Stimulated activated CD4-positive, alpha-beta T cell treated with anti-CD3 and anti-CD28 coated beads, Interleukin-1b, Interleukin-23, amount 100 ng/mL, for 48 hours (primary cell): Measurements from ENCODE around the gene ELK4.

Experiments
- DNase-seq: peaks from one replicate; pipeline ENCODE4 v3.0.0-alpha.2; 2020

Gene ELK4

GRCh38 chr1:205593532-205593931 is 38.3 kb downstream of the ELK4 start:
- DNase-seq = no peak

- no peak for DNase-seq
These were observed 39.3 kb downstream of the ELK4 start for GRCh38 chr1:205592443-205593003.

GRCh38 chr1:205591522-205592351 is 40.1 kb downstream of the ELK4 start:
- peak; percentile 88 for DNase-seq

- no peak for DNase-seq
These were observed 40.9 kb downstream of the ELK4 start for GRCh38 chr1:205590777-205591513.

GRCh38 chr1:205590457-205590768 is 41.4 kb downstream of the ELK4 start:
- no peak for DNase-seq

GRCh38 chr1:205589618-205590456 is 42.0 kb downstream of the ELK4 start:
- DNase-seq = no peak

- no peak for DNase-seq
These were observed 42.8 kb downstream of the ELK4 start for GRCh38 chr1:205589046-205589445.

- peak; percentile 26 for DNase-seq
These were observed 43.2 kb downstream of the ELK4 start for GRCh38 chr1:205588636-205589035.

- DNase-seq = no peak
These were observed 44.2 kb downstream of the ELK4 start for GRCh38 chr1:205587581-205587980.

GRCh38 chr1:205585835-205586785 is 45.7 kb downstream of the ELK4 start:
- DNase-seq = no peak

- DNase-seq = no peak
These were observed 46.5 kb downstream of the ELK4 start for GRCh38 chr1:205585169-205585834.

GRCh38 chr1:205584732-205585131 is 47.1 kb downstream of the ELK4 start:
- no peak for DNase-seq

GRCh38 chr1:205583461-205584130 is 48.2 kb downstream of the ELK4 start:
- DNase-seq = no peak

GRCh38 chr1:205582471-205583291 is 49.1 kb downstream of the ELK4 start:
- no peak for DNase-seq

- DNase-seq = no peak
These were observed 49.8 kb downstream of the ELK4 start for GRCh38 chr1:205582046-205582445.

- DNase-seq = no peak
These were observed 50.4 kb downstream of the ELK4 start for GRCh38 chr1:205581321-205581980.

- DNase-seq = no peak
These were observed 51.0 kb downstream of the ELK4 start for GRCh38 chr1:205580923-205581180.

- no peak for DNase-seq
These were observed 51.5 kb downstream of the ELK4 start for GRCh38 chr1:205580140-205580922.

- DNase-seq = no peak
These were observed 52.1 kb downstream of the ELK4 start for GRCh38 chr1:205579711-205580110.
